Gastrocnemius medialis (tissue), 4 donors: ENCODE results near the gene SHISAL1. TPM values are rescaled to one million over a fixed set of nuclear protein-coding genes. Genes with fewer than 3 reads are reported as not detected.

Experiments used
- ATAC-seq, 2 donors: fragments of 150-250 bp; one replicate each; pipeline ENCODE4 v1.9.1; 2016
- DNase-seq, 2 donors: peaks; one replicate each; pipeline ENCODE4 v3.0.0-alpha.2; 2019
- H3K27ac ChIP-seq, 4 donors: fragments of 200-600 bp; sonication (generic); 1 replicate in 1 of 4; 2 replicates in 3 of 4; pipeline ENCODE4 v1.5.1; 2016 to 2018; ENCODE audit warnings: mild to moderate bottlenecking in 2 of 4, moderate library complexity in 1 of 4
- H3K27me3 ChIP-seq, 3 donors: fragments of 200-600 bp; sonication (generic) in 2 of 3; 1 replicate in 1 of 3; 2 replicates in 2 of 3; pipeline versions ENCODE4 v1.5.1 to v1.6.0; 2016 to 2019; ENCODE audit warnings: mild to moderate bottlenecking in 1 of 3, moderate library complexity in 1 of 3
- H3K36me3 ChIP-seq, 2 donors: fragments of 200-600 bp; sonication (generic) in 1 of 2; one replicate each; pipeline ENCODE4 v1.5.1; 2017 to 2018
- H3K4me1 ChIP-seq, 2 donors: fragments of 200-600 bp; sonication (generic) in 1 of 2; one replicate each; pipeline ENCODE4 v1.5.1; 2016 to 2017; ENCODE audit warnings: mild to moderate bottlenecking in 2 of 2
- H3K4me3 ChIP-seq, 4 donors: fragments of 200-600 bp; sonication (generic) in 3 of 4; 1 replicate in 1 of 4; 2 replicates in 3 of 4; pipeline ENCODE4 v1.5.1; 2016 to 2019; ENCODE audit warnings: mild to moderate bottlenecking in 2 of 4
- H3K9me3 ChIP-seq, 3 donors: fragments of 200-600 bp; sonication (generic) in 2 of 3; 1 replicate in 1 of 3; 2 replicates in 2 of 3; pipeline ENCODE4 v1.5.1; 2016 to 2019
- POLR2A ChIP-seq, 2 donors: fragments of 450-650 bp; IDR thresholded peaks; one replicate each; pipeline ENCODE4 v1.6.1; 2017; ENCODE audit warnings: antibody characterized with exemption in 2 of 2, mild to moderate bottlenecking in 2 of 2, moderate library complexity in 2 of 2
- in situ Hi-C, 4 donors: fragments of 200-750 bp; cut with MboI; loops; one replicate each; pipeline versions ENCODE4 v1.15.0 to v1.8.0; 2017; ENCODE audit warnings: low sequenced_read_pairs in 4 of 4
- intact Hi-C: fragments of 100-400 bp; cut with DNase I; formaldehyde crosslinking; loops from one replicate; pipeline ENCODE4 v1.15.1; 2023; ENCODE audit warnings: low total_unique reads
- total RNA-seq, 4 donors: library from RNA; depleted of rRNA; stranded (reverse); fragments of >200 nt; gene quantifications; one replicate each; pipeline versions ENCODE4 v1.1.0 to v1.2.3, GENCODE V29; 2016
- TF ChIP-seq, protein P1 (sequence below), 5 experiments: fragments of 450-650 bp in 3 of 5; fragments of 200-600 bp in 2 of 5; sonication (generic) in 2 of 5; IDR thresholded peaks in 4 of 5; conservative IDR thresholded peaks in 1 of 5; 1 replicate in 4 of 5; 2 replicates in 1 of 5; pipeline ENCODE4 v1.5.1; 2016 to 2019; ENCODE audit warnings: antibody characterized with exemption in 5 of 5, mild to moderate bottlenecking in 3 of 5, moderate library complexity in 3 of 5

Gene SHISAL1
- total RNA-seq, 4 donors from 2014 or later, result 0.03 to 0.10 TPM; not detected in 2

GRCh38 chr22:44195189-44195871 lies 117.4 kb downstream of the SHISAL1 start:
- in situ Hi-C loops, result no loop called here
- Histone ChIP-seq H3K9me3 (no peaks in the 10 kb centered on the region), H3K36me3 (no peaks in the 10 kb centered on the region), H3K4me3 (no peak overlapping the region), H3K27ac (no peak overlapping the region), H3K4me1 (no peaks in the 10 kb centered on the region), H3K27me3 (peaks cover 0 to 9% (median 5%) of the 10 kb centered on the region in 3 donors)
- intact Hi-C loops, result no loop called here
- DNase-seq, result no peak
- TF ChIP-seq POLR2A (IDR thresholded peaks at IDR 0.05), result no peak
- TF ChIP-seq, protein P1, sequence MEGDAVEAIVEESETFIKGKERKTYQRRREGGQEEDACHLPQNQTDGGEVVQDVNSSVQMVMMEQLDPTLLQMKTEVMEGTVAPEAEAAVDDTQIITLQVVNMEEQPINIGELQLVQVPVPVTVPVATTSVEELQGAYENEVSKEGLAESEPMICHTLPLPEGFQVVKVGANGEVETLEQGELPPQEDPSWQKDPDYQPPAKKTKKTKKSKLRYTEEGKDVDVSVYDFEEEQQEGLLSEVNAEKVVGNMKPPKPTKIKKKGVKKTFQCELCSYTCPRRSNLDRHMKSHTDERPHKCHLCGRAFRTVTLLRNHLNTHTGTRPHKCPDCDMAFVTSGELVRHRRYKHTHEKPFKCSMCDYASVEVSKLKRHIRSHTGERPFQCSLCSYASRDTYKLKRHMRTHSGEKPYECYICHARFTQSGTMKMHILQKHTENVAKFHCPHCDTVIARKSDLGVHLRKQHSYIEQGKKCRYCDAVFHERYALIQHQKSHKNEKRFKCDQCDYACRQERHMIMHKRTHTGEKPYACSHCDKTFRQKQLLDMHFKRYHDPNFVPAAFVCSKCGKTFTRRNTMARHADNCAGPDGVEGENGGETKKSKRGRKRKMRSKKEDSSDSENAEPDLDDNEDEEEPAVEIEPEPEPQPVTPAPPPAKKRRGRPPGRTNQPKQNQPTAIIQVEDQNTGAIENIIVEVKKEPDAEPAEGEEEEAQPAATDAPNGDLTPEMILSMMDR (IDR thresholded peaks at IDR 0.05 in 4 of 5, conservative IDR thresholded peaks at IDR 0.05 in 1 of 5), result no peak
- ATAC-seq, result no peak

DNA sequence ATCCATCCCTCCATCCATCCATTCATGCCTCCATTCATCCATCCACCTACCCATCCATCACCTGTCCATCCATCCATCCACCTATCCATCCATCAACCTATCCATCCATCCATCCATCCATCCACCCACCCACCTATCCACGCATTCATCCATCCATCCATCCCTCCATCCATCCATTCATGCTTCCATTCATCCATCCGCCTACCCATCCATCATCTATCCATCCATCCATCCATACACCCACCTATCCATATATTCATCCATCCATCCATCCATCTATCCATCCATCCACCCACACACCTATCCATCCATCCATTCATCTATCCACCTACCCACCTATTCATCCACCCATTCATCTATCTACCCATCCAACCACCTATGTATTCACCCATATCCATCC lies 118.2 kb downstream of the SHISAL1 start:
- Histone ChIP-seq H3K27ac (no peak overlapping the region), H3K9me3 (no peaks in the 10 kb centered on the region), H3K4me1 (no peaks in the 10 kb centered on the region), H3K4me3 (no peak overlapping the region), H3K27me3 (peaks cover 0 to 9% (median 5%) of the 10 kb centered on the region in 3 donors), H3K36me3 (no peaks in the 10 kb centered on the region)
- in situ Hi-C loops (no loop called here), intact Hi-C loops (no loop called here)
- DNase-seq (no peak), ATAC-seq (no peak)
- TF ChIP-seq, protein P1 (IDR thresholded peaks at IDR 0.05 in 4 of 5, conservative IDR thresholded peaks at IDR 0.05 in 1 of 5), result no peak
- TF ChIP-seq POLR2A (IDR thresholded peaks at IDR 0.05), result no peak

Other genes with a start within 250 kb of the SHISAL1 start
- gene PARVG, start 132.0 kb downstream of the SHISAL1 start, total RNA-seq, result 1 to 10 TPM in 3 of 4 donors, under 1 TPM in 1; 0.19 to 4.8 (median 2.7) TPM
- 10 to 100 TPM; 21.4 to 29.2 (median 26.5) TPM for gene RTL6, start 185.3 kb upstream of the SHISAL1 start, total RNA-seq